ENCODE results near the gene BICC1.
"Not testable (repeated sequence)": the region's sequence is repeated elsewhere in the genome, so short reads cannot be mapped to it uniquely, and the experiment has no call there.

The BICC1 gene

DNA sequence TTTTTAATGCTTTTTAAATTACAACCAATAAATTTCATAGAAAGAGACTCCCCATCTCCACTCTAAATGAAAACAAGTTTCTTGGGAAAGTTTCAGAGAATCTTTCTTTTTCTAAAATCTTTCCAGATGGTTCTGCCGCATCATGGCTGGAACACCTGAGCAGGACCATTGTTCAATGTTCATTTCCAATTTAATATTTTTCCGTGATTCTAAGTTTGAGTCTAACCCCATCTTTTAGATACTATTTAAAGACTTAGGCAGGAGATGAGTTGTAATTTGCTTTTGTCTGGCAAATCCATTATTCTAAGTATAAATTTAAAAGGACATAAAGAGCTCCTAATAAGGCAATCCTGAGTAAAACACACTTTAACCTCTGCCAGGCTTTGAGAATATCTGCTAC lies 325.2 kb downstream of the BICC1 start:
- DNase-seq: no peak

- no peak for DNase-seq
Observed at GRCh38 chr10:58838561-58839208, 326.0 kb downstream of the BICC1 start.

DNA sequence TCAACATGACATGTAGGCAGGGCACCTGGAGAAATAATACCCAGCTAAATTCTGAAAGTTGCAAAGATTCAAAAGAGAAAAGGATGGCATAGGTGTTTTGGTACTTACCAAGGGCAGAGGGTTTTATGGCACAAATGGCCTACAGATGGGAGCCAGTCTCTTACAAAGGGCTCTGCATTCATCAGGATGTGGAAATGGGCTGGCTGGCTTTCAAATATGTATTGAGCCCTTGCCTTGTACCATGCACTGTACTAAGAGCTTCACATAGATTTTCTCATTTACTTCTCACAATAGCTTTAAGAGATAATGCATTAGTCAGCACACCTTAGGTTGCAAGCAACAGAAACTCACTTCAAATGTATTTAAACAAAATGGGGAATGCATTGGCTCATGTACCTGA lies 327.1 kb downstream of the BICC1 start:
- no peak for DNase-seq

DNA sequence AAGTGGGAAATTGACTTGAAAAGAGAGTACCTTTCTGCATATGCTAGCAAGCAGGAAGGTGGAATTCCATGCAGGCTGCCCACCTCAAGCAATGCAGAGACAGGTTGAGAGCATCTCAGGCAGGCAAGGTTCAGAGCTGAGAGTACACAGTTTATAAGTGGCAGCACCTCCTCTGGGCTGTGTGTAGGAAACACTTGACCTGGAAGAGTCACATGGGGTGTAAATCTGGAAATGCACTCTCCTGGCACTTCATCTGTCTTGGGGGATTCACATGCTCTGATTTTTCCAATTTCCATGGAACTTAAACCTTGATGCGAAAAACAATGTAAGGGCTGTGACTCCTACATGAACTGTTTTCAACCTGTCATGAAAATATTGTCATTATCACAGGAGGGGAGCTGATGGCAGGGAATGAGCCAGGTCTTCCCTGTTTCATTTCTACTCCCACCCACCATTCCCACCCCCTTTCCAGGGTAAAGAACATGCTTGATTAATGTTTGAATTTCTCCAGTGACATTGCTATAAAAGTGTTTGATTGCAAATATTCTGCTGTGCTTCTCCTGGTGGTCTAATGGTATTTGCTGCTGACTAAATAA lies 328.3 kb downstream of the BICC1 start:
- no peak for DNase-seq

GRCh38 chr10:58842860-58843376 lies 330.2 kb downstream of the BICC1 start:
- no peak for DNase-seq

DNA sequence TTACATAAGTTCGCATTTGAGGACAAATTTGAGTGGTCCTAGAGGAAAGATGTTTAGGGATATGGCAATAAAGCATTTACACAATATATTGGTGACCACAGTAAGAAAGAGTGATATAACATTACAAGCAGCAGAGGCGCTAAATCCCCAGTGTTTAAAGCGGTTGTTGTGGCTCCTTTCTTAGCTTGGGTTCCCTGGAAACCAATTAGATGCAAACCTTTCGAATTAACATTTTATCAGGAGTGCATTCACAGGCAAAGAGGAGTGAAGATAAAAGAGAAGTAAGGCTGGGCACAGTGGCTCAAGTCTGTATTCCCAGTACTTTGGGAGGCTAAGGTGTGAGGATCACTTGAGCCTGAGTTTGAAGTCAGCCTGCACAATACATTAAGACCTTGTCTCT lies 331.1 kb downstream of the BICC1 start:
- DNase-seq: no peak

DNA sequence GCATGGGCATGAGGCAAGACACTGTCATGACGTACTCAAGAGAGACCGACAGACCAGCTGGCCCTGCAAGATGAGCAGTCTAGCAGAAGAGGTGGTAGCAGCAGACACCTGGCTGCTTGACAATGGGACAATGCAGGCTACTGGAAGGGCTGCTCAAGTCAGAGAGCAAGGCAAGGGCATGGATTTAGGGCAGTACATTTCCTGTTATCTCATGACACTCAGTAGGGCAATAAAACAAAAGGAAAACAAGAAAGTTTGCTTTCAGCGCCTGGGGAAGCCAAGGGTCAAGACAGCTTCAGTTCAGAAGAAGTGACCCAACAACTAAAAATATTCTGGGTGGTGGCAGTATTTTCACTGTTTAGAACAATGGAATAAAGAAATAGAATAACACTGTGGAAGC lies 332.0 kb downstream of the BICC1 start:
- no peak for DNase-seq

DNA sequence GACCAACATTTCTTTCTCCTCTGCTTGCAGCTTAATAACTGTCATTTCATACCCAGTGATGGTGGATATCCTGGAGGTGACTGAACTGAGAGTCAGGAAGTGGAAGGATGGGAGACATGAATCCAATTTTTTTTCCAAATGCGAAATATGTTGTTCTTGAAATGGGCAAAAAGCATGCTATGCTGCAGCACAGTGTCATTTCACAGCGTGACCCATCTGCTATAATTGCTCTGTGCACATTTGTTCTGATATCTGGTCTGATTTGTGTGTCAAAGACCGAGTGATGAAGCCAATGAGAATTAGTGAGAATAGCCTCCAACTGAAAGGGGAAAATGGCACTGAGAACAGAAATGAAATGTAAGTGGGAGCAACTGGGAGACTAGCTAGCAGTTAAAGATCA lies 334.2 kb downstream of the BICC1 start:
- DNase-seq: no peak

- DNase-seq: no peak
Observed at GRCh38 chr10:58851606-58852005, 338.9 kb downstream of the BICC1 start.

DNA sequence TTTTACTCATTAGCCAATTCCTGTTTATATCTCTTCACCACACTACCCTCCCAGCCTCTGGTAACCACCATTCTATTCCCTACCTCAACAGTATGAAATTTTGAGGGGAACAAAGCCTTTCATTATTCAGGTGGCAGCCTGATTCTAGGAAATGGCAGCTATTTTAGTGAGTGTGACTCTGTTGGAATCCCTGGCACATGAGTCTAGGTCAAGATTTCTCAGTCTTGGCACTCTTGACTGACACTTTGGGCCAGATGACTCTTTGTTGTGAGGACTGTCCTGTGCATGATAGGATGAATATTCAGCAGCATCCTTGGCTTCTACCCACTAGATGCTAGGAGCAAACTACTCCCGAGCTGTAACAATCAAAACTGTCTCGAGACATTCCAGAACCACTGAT lies 341.0 kb downstream of the BICC1 start:
- DNase-seq: no peak

GRCh38 chr10:58854811-58855210 lies 342.1 kb downstream of the BICC1 start:
- no peak for DNase-seq

- DNase-seq: no peak
Observed at GRCh38 chr10:58856508-58857240, 344.0 kb downstream of the BICC1 start.

- DNase-seq: no peak
Observed at GRCh38 chr10:58857251-58857805, 344.7 kb downstream of the BICC1 start.

DNA sequence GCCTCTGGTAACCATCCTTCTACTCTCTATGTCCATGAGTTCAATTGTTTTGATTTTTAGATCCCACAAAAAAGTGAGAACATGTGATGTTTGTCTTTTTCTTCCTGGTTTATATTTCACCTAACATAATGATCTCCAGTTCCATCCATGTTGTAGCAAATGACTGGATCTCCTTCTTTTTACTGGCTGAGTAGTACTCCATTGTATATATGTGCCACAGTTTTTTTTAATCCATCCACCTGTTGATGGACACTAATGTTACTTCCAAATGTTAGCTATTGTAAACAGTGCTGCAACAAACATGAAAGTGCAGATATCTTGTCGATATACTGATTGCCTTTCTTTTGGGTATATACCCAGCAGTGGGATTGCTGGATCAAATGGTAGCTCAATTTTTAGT lies 345.5 kb downstream of the BICC1 start:
- not testable (repeated sequence) for DNase-seq

- DNase-seq: no peak
Observed at GRCh38 chr10:58859526-58859925, 346.9 kb downstream of the BICC1 start.

- DNase-seq: no peak
Observed at GRCh38 chr10:58867683-58868082, 355.0 kb downstream of the BICC1 start.

DNA sequence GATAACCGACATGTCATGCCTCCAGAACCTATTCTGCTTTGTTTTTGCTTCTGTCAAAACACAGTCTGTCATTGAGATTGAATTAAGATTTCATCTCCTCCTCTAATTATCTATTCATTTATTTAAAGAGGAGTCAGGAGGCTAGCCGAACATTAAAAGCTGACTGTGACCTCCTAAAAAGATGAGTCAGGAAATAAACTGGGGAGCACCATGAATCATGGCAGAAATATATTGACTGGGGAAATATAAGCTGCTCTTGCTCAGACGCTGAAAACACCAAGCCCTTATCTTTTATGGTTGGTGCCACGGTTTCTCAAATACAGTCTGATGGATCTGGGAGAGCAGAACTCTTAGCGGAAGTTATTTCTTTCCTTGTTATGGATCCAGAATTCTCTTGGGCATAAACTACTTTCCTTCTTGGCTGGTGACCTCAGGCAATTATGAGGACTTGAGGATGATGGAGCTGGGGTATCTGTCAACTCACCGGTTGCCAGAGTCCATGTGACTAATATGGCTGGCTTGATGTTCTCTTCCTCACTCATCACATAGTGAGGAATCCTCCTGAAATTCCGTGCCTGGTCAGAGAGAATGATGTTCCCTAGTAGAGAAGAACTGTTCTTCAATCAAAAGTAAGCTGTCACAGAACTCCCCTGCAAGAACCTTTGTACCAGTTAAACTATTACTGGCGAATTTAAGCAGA lies 356.2 kb downstream of the BICC1 start:
- no peak for DNase-seq

DNA sequence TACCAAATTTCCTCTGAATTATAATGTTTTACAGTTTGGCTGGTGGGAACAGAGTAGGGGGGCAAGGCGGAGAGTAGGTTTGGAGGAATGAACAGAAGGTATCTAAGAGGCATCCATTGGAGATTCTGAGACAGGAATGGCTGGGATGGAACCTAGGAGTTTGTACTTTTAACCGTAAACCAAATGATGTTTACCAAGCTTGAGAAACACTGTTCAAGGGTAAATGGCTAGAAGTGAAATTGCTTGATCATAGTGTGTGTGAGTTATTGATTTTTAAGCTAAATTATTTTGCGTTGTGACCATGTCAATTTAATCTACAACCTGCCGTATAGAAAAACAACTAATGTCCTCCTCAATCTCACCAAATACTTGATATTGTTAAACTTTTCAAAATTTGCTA lies 357.4 kb downstream of the BICC1 start:
- DNase-seq: no peak

DNA sequence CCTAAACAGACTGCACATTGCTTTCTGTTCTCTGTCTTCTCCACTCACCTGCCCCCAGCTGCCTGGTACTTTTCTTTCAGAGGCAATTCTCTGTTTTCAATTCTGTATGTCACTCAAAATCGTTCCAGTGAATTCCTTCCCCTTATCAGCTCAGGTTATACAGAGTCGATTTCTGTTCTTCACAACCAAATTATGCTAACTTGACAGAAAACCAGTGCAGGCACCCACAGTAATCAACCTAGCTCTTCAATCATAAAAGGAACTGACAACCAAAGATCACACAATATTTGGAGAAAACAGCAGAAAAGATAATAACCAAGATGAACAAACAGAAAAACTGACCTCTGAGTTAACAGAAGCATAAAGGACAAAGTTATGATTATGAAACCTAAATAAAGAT lies 360.5 kb downstream of the BICC1 start:
- no peak for DNase-seq

Measured in CD4-positive, alpha-beta T cell treated with Interleukin-15 for 1 hour (primary cell).